HG02981 (cell line): Measurements from ENCODE around the gene SQSTM1.

Experiments
- ATAC-seq: cut with Tn5 transposase; IDR thresholded peaks from one replicate; pipeline ENCODE4 v1.9.1; 2021; ENCODE audit warnings: mild to moderate bottlenecking, moderate library complexity; ENCODE audit not compliant: unreplicated experiment

The SQSTM1 gene

DNA sequence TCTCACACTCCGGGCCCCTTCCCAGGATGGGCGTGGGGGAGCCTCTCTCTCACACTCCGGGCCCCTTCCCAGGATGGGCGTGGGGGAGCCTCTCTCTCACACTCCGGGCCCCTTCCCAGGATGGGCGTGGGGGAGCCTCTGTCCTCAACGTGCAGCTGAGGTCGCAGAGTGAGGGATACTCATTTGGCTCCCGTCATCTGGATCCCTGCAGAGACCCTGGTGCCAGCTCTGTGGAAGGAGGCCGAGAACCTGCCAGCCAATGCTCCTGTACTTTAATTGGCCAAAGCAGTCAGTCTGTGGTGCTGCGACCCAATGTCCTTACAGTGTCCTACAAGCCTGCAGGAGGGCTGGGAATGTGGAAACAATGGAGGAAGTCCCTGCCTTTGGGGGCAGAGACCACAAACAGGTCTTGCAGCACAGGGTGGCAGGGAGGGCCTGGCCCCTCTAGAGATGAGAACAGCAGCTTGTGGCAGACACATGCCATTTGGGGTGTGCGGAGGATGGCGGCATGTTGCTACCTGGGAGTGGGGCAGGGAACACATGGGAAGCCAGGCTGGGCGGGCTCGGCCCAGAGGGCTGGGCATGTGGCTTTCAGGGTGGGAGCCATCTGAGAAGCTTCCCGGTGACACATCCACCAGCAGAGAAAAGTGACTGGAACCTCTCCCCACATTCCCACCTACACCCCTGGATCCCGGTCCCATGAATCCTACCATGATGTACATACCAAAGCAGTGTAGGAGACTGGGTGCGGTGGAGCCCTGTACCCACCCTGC, 51.5 kb downstream of the SQSTM1 start:
- ATAC-seq, result no peak

GRCh38 chr5:179872828-179873575, 52.3 kb downstream of the SQSTM1 start:
- ATAC-seq, result no peak

- no peak for ATAC-seq
These were observed 52.9 kb downstream of the SQSTM1 start for GRCh38 chr5:179873588-179874110.

GRCh38 chr5:179874136-179874535, 53.4 kb downstream of the SQSTM1 start:
- ATAC-seq, result no peak

DNA sequence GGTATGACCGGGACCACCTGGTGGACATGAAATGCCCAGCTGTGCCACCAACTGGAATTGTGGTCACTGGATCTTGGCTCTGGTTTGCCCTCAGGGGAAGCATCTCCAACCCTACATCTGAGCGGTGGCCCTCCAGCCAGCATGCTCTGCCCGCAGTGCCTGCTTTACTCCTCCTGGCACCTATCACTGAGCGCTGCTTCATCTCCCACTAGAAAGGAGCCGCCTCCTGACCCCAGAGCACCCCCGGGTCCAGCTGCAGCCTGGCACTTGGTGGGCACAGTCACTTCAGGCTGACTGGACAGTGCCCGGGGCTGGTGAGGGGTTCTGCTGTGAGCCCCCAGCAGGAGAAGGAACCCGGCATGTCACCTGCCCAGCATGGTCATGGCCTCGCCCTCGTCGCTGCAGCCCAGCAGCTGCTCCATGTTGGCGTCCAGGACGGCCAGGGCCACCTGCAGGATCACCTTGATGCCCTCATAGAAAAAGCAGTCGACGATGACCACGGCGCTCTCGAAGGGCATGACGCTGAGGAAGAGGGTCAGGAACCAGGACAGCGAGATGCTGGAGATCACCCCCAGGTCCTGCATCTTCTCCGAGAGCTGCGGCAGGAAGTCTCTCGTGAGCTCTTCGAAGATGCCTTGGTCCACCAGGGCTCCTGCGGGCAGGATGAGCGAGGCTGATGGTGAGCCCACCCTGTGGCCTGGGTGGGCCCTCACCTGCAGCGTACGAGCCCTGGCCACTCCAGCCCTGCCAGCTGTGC, 54.0 kb downstream of the SQSTM1 start:
- ATAC-seq, result no peak

- no peak for ATAC-seq
These were observed 55.3 kb downstream of the SQSTM1 start for GRCh38 chr5:179875741-179876609.

DNA sequence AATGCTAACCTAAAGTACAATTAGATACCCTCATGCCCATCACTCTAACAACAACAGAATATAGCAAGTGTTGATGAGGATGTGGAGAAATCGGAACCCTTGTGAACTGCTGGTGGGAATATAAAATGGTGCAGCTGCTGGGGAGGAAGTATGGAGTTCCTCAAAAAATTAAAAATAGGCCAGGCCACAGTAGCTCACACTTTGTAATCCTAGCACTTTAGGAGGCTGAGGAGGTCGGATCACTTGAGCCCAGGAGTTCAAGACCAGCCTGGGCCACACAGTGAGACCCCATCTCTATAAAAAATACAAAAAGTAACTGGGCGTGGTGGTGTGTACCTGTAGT, 55.9 kb downstream of the SQSTM1 start:
- no peak for ATAC-seq

GRCh38 chr5:179878222-179879002, 57.7 kb downstream of the SQSTM1 start:
- no peak for ATAC-seq

DNA sequence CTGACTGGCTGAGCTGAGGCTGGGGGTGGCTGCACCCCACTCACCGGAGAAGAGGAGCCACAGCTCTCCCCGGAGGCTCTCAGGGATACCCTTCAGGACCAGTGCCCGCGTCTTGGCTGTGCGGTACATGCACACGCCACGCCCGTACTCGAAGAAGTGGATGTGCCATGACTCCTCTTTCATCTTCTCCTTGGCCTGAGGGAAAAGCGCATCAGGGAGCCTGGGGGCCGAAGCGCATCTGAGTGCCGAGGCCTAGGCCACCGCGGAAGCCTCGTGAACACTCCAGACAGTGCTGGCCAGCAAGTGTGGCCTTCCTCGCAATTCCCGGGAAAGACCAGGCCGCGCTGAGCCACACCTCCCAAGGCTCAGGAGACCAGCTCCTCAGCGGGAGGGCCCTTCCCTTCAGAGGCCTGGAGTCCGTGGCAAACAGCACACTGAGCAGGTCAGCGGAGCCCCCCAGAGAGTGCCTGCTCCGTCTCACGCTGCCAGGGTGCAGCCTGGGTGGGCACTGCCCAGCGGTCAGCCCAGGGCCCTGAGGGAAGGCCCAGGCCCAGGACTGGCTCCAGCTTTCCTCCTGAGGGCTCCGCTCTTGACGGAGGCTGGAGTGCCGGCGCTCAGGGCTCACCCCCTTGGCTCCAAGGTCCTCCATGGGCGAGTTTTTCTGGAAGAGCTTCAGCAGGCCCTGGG, 58.4 kb downstream of the SQSTM1 start:
- ATAC-seq, result no peak

DNA sequence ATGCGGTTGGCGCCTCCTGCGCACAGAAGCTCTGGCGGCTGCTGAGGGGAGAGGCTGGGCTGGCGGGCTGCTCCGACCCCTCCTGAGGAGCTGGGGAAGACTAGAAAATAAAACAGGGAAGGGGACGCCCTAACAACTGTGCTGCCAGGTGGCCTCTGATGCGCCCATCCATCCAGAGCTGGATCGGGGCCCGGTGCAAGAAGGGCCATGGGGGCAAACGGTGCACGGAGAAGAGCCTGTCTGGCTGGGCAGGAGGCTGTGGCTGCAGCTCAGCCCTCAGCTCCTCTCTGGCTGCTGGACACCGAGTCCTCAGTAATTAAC, 58.9 kb downstream of the SQSTM1 start:
- no peak for ATAC-seq

- ATAC-seq, result no peak
These were observed 59.5 kb downstream of the SQSTM1 start for GRCh38 chr5:179880066-179880650.

DNA sequence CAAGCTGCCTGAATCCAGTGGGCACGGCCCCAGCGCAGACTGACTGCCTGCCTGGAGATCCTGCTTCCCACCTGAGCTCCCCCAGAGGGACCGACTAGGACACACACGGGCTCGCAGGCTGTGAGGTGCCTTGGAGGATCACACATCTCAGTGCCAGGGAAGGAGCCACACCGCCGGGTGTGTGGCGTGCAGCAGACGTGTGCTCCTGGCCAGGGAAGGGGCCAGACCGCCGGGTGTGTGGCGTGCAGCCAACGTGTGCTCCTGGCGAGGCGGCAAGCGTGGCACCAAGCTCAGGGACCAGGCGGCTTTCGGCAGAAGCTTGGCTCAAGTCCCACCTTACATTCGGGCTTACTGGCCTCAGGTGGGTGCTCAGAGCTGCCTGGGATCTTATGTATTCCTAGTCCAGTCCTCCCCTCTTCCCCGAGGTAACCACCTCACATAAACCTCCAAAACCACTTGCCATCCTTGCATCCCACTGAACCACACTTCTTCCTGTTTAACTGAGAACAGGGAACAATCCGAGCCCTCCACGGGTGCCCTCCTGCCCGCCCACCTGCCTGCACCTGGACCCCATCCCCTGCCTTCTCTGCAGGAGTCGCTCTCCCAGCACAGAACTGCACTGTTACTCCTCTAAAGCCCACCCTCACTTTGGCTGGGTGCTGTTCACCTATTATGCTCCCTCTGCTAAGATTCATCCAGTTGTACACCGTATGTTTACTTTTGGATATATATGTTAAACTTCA, 60.3 kb downstream of the SQSTM1 start:
- ATAC-seq, result no peak

- no peak for ATAC-seq
These were observed 61.6 kb downstream of the SQSTM1 start for GRCh38 chr5:179882338-179882737.

GRCh38 chr5:179883163-179883562, 62.5 kb downstream of the SQSTM1 start:
- ATAC-seq, result no peak

DNA sequence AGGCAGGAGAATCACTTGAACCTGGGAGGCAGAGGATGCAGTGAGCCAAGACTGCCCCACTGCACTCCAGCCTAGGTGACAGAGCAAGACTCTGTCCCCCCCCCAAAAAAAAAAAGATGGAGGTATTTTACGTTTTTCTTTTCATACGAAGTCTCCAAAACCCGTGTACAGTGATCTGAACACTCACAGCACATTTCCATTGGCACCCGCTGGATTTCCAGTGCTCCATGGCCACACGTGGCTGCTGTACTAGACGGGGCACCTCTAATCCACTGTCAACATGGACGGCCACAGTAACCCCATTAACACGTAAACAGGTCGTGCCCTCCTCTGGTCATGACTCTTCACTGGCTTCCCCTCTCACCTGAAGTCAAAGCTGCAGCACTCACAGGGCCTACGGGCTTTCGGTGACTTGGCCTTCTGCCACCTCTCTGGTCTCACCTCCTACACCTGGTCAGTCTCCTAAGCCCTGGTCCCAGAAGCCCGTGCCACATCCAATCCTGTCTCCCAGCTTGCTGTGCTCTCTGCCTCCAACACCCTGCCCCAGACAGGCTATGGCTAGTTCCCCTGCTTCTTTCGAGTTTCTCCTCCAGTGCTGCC, 64.9 kb downstream of the SQSTM1 start:
- ATAC-seq, result no peak

DNA sequence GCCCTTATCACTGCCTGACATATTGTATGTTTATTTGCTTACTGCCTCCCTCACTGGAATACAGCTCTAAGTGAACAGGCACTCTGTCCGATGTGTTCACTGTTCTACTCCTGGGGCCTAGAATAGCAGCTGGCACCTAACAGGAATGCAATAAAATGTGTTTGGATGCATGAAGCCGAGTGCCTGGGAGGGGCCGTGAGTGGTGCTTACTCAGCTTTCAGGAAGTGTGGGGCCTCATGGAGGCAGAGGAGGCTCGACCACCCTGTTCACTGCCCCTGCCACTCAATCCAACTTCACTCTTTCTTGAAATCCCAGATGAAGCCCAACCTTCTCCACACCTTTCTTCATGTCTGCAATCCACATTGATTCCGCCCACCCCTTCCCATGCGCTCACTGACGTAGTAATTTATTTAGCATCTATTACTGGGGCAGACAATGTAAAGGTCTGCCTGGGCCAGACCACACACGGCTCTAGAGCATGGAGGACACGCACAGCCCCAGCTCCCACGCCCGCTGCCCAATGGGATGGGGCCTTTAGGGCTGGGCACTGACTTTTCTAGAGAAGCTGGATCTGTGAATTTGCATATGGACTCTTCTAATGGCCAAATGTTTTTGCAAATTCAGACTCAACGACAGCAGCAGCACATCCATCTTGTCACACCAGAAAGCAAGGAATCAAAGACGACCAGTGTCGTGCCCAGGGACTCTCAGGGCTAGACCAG, 65.6 kb downstream of the SQSTM1 start:
- ATAC-seq, result no peak

DNA sequence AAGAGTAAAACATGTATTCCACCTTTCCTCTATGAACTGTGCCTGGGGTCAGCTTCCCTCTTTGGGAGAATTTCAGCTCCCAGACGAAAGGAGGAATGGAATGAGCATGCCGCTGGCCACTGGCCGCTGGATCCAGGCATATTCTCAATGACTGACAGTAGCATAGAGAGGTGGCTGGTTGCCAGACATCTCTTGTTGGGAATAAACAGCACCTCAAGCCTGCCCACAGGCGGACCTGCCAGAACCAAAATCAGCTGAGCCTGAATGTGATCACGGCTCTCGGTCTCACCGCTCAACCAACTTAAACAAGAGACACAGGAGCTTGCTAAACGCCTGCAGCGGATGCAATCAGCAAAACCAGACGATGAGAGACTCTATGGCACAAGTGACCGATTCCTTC, 66.4 kb downstream of the SQSTM1 start:
- ATAC-seq, result no peak
